A673 (cell line): ENCODE measurements around the gene PCSK6. TPM values are rescaled to one million over a fixed set of nuclear protein-coding genes. Genes with fewer than 3 reads are reported as not detected.

Source experiments
- BruUV-seq: library from RNA; stranded (reverse); fragments of 400-500 nt; replicated peaks from 2 replicates; lab custom pipeline; 2021; lab: Mats Ljungman, UMichigan
- CTCF ChIA-PET: fragments of 300-600 bp; sonication (Branson Sonifier 250); formaldehyde crosslinking; loops from one replicate; lab custom pipeline; 2022; ENCODE audit warnings: antibody characterized with exemption; lab: Charles Lee
- POLR2A ChIA-PET: fragments of 300-600 bp; sonication (Branson Sonifier 250); formaldehyde crosslinking; loops from one replicate; lab custom pipeline; 2022; ENCODE audit warnings: antibody characterized with exemption; ENCODE audit not compliant: low non-redundant PET; lab: Charles Lee
- DNase-seq: peaks from one replicate; pipeline ENCODE4 v3.0.0-alpha.2; 2015; ENCODE audit warnings: low spot score
- H3K27ac ChIP-seq: fragments of 200-600 bp; sonication (generic); 2 replicates; pipeline ENCODE4 v1.5.1; 2016; ENCODE audit warnings: mixed run types, low read depth, mild to moderate bottlenecking, mixed read lengths, antibody characterized with exemption, low read length; ENCODE audit not compliant: poor library complexity, severe bottlenecking
- H3K27me3 ChIP-seq: fragments of 200-600 bp; sonication (generic); replicated peaks from 2 replicates; pipeline ENCODE4 v1.6.1; 2017; ENCODE audit warnings: mixed run types, low read depth, mild to moderate bottlenecking, mixed read lengths, antibody characterized with exemption, low read length; ENCODE audit not compliant: insufficient read depth, poor library complexity
- H3K36me3 ChIP-seq: fragments of 200-600 bp; sonication (generic); 2 replicates; pipeline ENCODE4 v1.6.1; 2016; ENCODE audit warnings: mixed run types, mild to moderate bottlenecking, mixed read lengths, antibody characterized with exemption, low read length; ENCODE audit not compliant: insufficient read depth, poor library complexity, severe bottlenecking
- H3K4me1 ChIP-seq: fragments of 200-600 bp; sonication (generic); 2 replicates; pipeline ENCODE4 v1.6.1; 2017; ENCODE audit warnings: mixed run types, mild to moderate bottlenecking, mixed read lengths, antibody characterized with exemption, low read length; ENCODE audit not compliant: insufficient read depth, poor library complexity, severe bottlenecking
- H3K4me3 ChIP-seq: fragments of 200-600 bp; sonication (generic); 2 replicates; pipeline ENCODE4 v1.5.1; 2016; ENCODE audit warnings: low read depth, mixed run types, mild to moderate bottlenecking, mixed read lengths, low read length; ENCODE audit not compliant: poor library complexity, severe bottlenecking
- H3K9me3 ChIP-seq: fragments of 200-600 bp; sonication (generic); 2 replicates; pipeline ENCODE4 v1.6.1; 2016; ENCODE audit warnings: mixed run types, low read depth, mild to moderate bottlenecking, mixed read lengths, antibody characterized with exemption, low read length; ENCODE audit not compliant: poor library complexity, severe bottlenecking
- EZH2 ChIP-seq: fragments of 200-600 bp; sonication (generic); IDR thresholded peaks from 2 replicates; pipeline ENCODE4 v1.6.1; 2017; ENCODE audit warnings: borderline replicate concordance, low read depth, mild to moderate bottlenecking, mixed read lengths, antibody characterized with exemption, low read length; ENCODE audit not compliant: poor library complexity, severe bottlenecking
- intact Hi-C: fragments of 100-400 bp; cut with micrococcal nuclease; formaldehyde crosslinking; loops from one replicate; pipeline ENCODE4 v1.10.0; 2022; ENCODE audit not compliant: unreplicated experiment
- total RNA-seq: library from RNA; stranded (reverse); gene quantifications from 2 replicates; pipeline ENCODE4 v1.2.3, GENCODE V29; 2021
- TF ChIP-seq, protein P1 (sequence below): fragments of 300-800, 200-600 bp; sonication (generic); conservative IDR thresholded peaks from 2 replicates; pipeline ENCODE4 v1.5.1; 2017; ENCODE audit warnings: low read depth, mild to moderate bottlenecking, antibody characterized with exemption, low read length, moderate library complexity, mixed read lengths

The PCSK6 gene
- total RNA-seq, 1 experiment from 2014 or later, result 2.6 TPM

DNA sequence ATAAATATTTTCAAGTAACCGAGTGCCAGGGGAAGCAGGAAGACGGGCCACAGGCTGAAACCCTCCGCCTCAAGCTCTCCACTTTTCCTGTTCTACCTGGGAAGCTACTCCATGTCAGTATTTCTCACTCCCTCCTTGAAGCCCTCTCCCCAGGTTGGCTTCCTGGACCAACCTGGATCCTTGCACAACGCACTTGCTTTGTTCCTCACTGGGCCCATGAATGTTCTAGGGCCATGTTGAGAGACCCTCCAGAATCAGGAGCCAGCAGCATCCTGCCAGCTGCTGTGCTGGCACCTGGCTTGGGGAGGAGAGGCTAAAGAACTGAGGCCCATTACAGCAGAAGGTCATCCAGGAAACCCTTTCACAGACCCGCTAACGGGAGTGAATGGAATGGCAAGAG lies 115.2 kb downstream of the PCSK6 start:
- Histone ChIP-seq H3K36me3 (no peaks in the 10 kb centered on the region), H3K4me1 (no peaks in the 10 kb centered on the region), H3K27me3 (no peaks in the 10 kb centered on the region), H3K27ac (no peak overlapping the region), H3K4me3 (no peak overlapping the region), H3K9me3 (no peaks in the 10 kb centered on the region)
- no peak for TF ChIP-seq EZH2
- TF ChIP-seq, protein P1, sequence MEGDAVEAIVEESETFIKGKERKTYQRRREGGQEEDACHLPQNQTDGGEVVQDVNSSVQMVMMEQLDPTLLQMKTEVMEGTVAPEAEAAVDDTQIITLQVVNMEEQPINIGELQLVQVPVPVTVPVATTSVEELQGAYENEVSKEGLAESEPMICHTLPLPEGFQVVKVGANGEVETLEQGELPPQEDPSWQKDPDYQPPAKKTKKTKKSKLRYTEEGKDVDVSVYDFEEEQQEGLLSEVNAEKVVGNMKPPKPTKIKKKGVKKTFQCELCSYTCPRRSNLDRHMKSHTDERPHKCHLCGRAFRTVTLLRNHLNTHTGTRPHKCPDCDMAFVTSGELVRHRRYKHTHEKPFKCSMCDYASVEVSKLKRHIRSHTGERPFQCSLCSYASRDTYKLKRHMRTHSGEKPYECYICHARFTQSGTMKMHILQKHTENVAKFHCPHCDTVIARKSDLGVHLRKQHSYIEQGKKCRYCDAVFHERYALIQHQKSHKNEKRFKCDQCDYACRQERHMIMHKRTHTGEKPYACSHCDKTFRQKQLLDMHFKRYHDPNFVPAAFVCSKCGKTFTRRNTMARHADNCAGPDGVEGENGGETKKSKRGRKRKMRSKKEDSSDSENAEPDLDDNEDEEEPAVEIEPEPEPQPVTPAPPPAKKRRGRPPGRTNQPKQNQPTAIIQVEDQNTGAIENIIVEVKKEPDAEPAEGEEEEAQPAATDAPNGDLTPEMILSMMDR, result no peak
- ChIA-PET CTCF (no interaction called here), POLR2A (no interaction called here)
- no peak for DNase-seq
- no TSS peak for BruUV-seq
- intact Hi-C loops, result no loop called here

DNA sequence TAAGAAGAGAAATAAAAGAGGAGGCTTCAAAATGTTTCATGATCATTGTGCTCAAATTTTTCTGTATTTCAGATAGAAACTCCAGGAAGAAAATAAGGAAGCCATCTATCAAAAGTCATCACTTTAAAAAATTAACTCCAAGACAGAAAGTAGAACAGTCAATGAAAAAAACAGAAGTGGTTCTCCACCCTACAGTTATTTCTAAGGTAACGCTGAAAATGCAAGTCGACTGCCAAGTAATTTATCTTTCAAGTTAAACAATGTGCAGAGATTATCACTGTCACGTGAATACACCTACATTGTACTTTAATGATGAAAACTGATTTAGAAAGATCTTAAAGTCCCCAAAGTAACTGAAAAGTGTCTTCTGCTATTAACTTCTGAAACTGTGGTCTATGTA lies 115.9 kb downstream of the PCSK6 start:
- no peaks in the 10 kb centered on the region for H3K27me3 ChIP-seq
- POLR2A ChIA-PET, result no interaction called here

DNA sequence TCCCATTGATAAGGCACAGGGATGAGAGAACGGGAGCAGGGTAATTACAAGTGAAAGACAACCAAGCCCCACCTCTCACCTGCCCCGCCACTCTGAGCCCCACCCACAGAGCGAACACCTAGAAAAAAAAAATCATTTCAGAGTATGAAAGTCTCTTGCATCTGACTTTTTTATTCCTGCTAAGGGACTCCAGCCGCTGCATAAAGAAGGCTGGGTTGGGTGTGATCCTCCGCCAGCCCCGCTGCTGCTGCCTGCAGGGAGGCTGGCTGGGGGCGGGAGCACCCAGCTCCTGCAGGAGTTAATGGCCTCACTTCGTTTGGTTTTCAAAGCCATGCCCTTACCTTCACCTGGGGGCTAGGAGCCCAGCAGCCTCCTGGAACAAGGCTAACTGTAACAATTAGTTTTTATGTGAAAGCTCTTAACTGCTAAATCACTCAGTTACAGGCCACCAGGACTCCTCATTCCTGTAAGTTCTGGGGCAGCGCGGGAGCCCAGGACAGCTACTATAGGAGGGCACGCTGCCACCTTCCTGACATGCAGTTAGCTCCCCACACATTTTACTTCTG lies 116.5 kb downstream of the PCSK6 start:
- no TSS peak for BruUV-seq
- Histone ChIP-seq H3K36me3 (no peaks in the 10 kb centered on the region), H3K27ac (no peak overlapping the region), H3K4me3 (no peak overlapping the region), H3K9me3 (no peaks in the 10 kb centered on the region), H3K27me3 (no peaks in the 10 kb centered on the region), H3K4me1 (no peaks in the 10 kb centered on the region)
- no peak for TF ChIP-seq EZH2
- TF ChIP-seq, protein P1, result no peak
- intact Hi-C loops, result no loop called here
- ChIA-PET CTCF (no interaction called here), POLR2A (interaction anchor here (0.6 kb wide), 1 partner anchor 10 kb away, joined by 3 read pairs; no protein-coding TSS in a partner anchor)
- no peak for DNase-seq

More for the DNA sequence above, 115.9 kb downstream of the PCSK6 start:
- BruUV-seq, result no TSS peak
- Histone ChIP-seq H3K36me3 (no peaks in the 10 kb centered on the region), H3K4me1 (no peaks in the 10 kb centered on the region), H3K9me3 (no peaks in the 10 kb centered on the region), H3K4me3 (no peak overlapping the region), H3K27ac (no peak overlapping the region)
- CTCF ChIA-PET, result no interaction called here
- TF ChIP-seq, protein P1, result no peak
- intact Hi-C loops, result no loop called here
- DNase-seq, result no peak
